HUES64 (cell line): ENCODE data around the gene MAP3K8.

Source experiments
- H3K27ac ChIP-seq: 2 replicates; pipeline ENCODE4 v1.7.0; 2013; ENCODE audit warnings: low read depth, low read length, inconsistent platforms
- H3K27me3 ChIP-seq: 2 replicates; pipeline ENCODE4 v1.6.1; 2013; ENCODE audit warnings: mild to moderate bottlenecking, low read length; ENCODE audit not compliant: insufficient read depth
- H3K36me3 ChIP-seq: 2 replicates; pipeline ENCODE4 v1.6.1; 2013; ENCODE audit warnings: mild to moderate bottlenecking, low read length; ENCODE audit not compliant: insufficient read depth
- H3K4me1 ChIP-seq: 2 replicates; pipeline ENCODE4 v1.6.1; 2013; ENCODE audit warnings: mild to moderate bottlenecking, low read length, moderate library complexity; ENCODE audit not compliant: insufficient read depth
- H3K4me3 ChIP-seq: 2 replicates; pipeline ENCODE4 v1.5.1; 2013; ENCODE audit warnings: mild to moderate bottlenecking, low read length, moderate library complexity
- H3K9ac ChIP-seq: 2 replicates; pipeline ENCODE4 v1.6.1; 2013; ENCODE audit warnings: mild to moderate bottlenecking, low read depth, low read length
- H3K9me3 ChIP-seq: 2 replicates; pipeline ENCODE4 v1.6.1; 2013; ENCODE audit warnings: low read depth, low read length; ENCODE audit not compliant: insufficient read depth
- WGBS: fragments of 150-250, 120-280 bp; methylation state at CpG from one replicate; pipeline ENCODE4 v1.1.7; 2013; ENCODE audit warnings: missing lambda C conversion rate; 5-methylcytosine and 5-hydroxymethylcytosine counted together

The MAP3K8 gene

GRCh38 chr10:30491916-30492515 lies 58.0 kb downstream of the MAP3K8 start:
- H3K36me3 ChIP-seq = no peaks in the 10 kb centered on the region
- 95% methylated on average over 4 of the region's 4 CpGs for WGBS
- H3K9me3 ChIP-seq = no peaks in the 10 kb centered on the region
- H3K4me1 ChIP-seq = no peaks in the 10 kb centered on the region
- no peak overlapping the region for H3K4me3 ChIP-seq
- no peak overlapping the region for H3K9ac ChIP-seq
- no peaks in the 10 kb centered on the region for H3K27me3 ChIP-seq
- H3K27ac ChIP-seq = no peak overlapping the region

GRCh38 chr10:30493609-30494530 lies 59.9 kb downstream of the MAP3K8 start:
- no peak overlapping the region for H3K4me3 ChIP-seq
- H3K9ac ChIP-seq = no peak overlapping the region

DNA sequence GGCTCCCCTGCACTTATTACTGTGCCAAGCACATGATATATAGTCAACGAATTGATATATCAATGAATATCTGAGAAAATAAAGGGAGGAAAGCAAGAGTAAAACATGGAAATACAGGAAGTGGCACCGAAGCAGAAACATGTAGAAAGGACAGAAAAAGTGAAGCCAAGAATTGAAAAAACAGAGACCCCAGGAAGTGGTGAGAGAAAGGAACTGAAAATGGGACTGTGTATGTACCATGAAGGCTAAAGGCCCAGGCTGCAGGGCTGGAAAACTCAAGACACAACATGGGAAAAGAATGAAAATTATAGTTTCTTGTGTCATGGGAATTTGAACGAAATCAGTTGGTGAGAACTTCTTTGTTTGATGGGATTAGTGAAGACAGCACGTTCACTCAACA lies 60.6 kb downstream of the MAP3K8 start:
- no peaks in the 10 kb centered on the region for H3K36me3 ChIP-seq
- H3K9me3 ChIP-seq = no peaks in the 10 kb centered on the region
- no peak overlapping the region for H3K4me3 ChIP-seq
- 92% methylated on average over 4 of the region's 4 CpGs for WGBS
- H3K9ac ChIP-seq = no peak overlapping the region
- H3K27me3 ChIP-seq = no peaks in the 10 kb centered on the region
- H3K4me1 ChIP-seq = no peaks in the 10 kb centered on the region
- H3K27ac ChIP-seq = no peak overlapping the region

More at GRCh38 chr10:30493609-30494530, 59.9 kb downstream of the MAP3K8 start:
- H3K9me3 ChIP-seq = no peaks in the 10 kb centered on the region
- no peaks in the 10 kb centered on the region for H3K4me1 ChIP-seq
- H3K27ac ChIP-seq = no peak overlapping the region
- H3K27me3 ChIP-seq = no peaks in the 10 kb centered on the region
- 91% methylated on average over 11 of the region's 11 CpGs for WGBS
- H3K36me3 ChIP-seq = no peaks in the 10 kb centered on the region

DNA sequence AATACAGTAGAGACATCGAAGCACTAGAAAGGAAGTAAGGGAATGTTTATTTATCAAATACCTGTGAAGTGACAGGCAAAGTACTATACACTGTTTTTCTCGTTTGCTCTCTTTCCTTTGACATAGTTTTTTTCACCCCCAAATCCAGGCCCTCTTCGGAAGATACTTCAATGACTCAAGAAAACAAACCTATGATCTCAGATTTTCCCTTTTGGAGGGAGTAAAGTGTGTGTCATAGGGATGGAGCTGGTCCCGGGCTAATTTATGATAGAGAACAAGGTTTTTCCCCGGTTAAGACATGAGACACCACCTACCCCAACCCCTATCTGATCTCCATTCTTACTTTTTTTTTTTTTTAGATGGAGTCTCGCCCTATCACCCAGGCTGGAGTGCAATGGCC lies 61.7 kb downstream of the MAP3K8 start:
- Histone ChIP-seq H3K4me3 (no peak overlapping the region), H3K9me3 (no peaks in the 10 kb centered on the region), H3K27ac (no peak overlapping the region), H3K9ac (no peak overlapping the region), H3K36me3 (no peaks in the 10 kb centered on the region), H3K4me1 (no peaks in the 10 kb centered on the region), H3K27me3 (no peaks in the 10 kb centered on the region)
- WGBS = 88% methylated on average over 5 of the region's 6 CpGs

DNA sequence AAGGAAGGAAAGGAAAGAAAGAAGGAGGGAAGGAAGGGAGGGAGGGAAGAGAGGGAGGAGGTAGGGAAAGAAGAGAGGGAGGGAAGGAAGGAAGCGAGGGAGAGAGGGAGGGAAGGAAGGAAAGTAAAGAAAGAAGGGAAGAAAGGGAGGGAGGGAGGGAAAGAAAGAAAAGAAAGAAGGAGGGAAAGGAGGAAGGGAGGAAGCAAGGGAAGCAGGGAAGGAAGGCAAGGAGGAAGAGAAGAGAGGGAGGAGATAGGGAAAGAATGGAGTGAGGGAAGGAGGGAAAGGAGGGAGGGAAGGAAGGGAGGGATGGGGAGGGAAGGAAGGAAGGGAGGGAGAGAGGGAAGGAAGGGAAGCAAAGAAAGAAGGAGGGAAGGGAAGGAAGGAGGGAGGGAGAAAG lies 65.8 kb downstream of the MAP3K8 start:
- H3K4me3 ChIP-seq = no peak overlapping the region
- H3K9me3 ChIP-seq = no peaks in the 10 kb centered on the region
- no peak overlapping the region for H3K9ac ChIP-seq
- no peaks in the 10 kb centered on the region for H3K36me3 ChIP-seq
- H3K27ac ChIP-seq = no peak overlapping the region
- H3K27me3 ChIP-seq = no peaks in the 10 kb centered on the region
- peaks cover 7% of the 10 kb centered on the region; the same call in 1 of the 2 replicates for H3K4me1 ChIP-seq
- 92% methylated on average over 1 of the region's 1 CpG for WGBS

GRCh38 chr10:30500534-30500933 lies 66.5 kb downstream of the MAP3K8 start:
- H3K9ac ChIP-seq = no peak overlapping the region

DNA sequence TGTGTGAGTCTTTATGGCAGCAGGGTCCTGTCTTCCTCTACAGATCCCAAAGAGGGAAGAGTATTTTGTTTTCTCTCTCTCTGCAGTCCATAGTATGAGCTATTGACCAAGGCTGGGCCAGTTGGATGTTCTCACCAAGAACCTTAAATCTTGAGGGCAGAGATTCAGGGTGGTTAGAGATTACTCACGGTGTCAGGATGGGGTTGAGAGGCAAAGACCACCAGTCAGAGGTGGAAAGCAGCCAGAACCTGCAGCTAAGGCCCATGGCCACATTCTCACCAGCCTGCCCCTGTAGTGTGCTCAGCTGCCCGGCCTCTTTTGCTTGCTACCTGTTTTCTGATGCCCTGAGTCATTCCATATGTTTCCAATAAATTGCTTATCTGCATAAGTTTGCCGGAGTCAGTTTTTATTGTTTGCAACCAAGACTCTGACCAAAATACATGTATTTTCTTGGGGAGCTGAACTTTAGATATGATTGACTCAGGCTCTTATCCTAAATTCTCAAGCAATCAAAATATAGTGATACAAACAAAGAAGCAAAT lies 67.0 kb downstream of the MAP3K8 start:
- no peak overlapping the region for H3K9ac ChIP-seq
- H3K36me3 ChIP-seq = no peaks in the 10 kb centered on the region
- peaks cover 7% of the 10 kb centered on the region; the same call in 1 of the 2 replicates for H3K4me1 ChIP-seq
- no peaks in the 10 kb centered on the region for H3K27me3 ChIP-seq
- no peak overlapping the region for H3K4me3 ChIP-seq
- WGBS = 79% methylated on average over 3 of the region's 3 CpGs
- no peaks in the 10 kb centered on the region for H3K9me3 ChIP-seq
- H3K27ac ChIP-seq = no peak overlapping the region

More at GRCh38 chr10:30500534-30500933, 66.5 kb downstream of the MAP3K8 start:
- Histone ChIP-seq H3K27ac (no peak overlapping the region), H3K4me1 (peaks cover 7% of the 10 kb centered on the region; the same call in 1 of the 2 replicates), H3K4me3 (no peak overlapping the region), H3K36me3 (no peaks in the 10 kb centered on the region), H3K9me3 (no peaks in the 10 kb centered on the region), H3K27me3 (no peaks in the 10 kb centered on the region)
- 87% methylated on average over 2 of the region's 2 CpGs for WGBS

DNA sequence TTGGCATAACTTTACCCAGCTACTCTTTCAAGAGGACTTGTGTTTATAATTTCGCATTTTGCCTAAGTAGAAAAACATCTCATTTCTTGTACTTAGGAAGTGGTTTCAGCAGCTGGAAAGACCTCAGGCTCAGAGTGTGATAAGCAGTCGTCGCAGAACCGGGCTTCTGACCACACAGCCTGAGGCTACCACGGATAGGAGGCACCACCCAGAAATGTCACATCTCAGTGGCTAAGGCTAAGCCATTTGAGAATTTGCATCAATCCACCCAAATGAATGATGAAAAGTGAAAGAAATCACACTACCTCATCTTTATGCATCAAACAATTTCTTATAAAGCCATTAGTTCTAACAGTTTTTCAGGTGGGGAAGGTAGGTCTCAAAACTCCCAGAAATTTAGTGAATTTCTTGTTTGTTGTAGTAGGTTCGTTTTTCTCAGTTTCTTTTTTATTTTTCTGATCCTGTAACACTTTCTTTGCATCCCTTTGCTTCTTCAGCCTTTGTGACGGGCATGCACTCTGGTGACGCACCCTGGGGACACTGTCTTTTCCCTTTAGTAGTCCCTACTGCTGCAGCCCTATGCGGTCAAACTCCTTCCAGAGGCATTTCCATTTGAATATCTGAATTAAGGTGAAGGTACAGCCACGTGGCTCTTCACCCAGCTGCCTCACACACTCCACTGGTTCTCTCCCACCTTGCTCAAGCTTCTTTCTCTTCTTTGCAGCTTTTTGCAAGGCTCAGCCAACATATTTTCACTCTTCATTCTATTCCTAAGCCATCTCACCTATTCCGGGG lies 68.5 kb downstream of the MAP3K8 start:
- H3K4me3 ChIP-seq = no peak overlapping the region
- no peaks in the 10 kb centered on the region for H3K36me3 ChIP-seq
- H3K9ac ChIP-seq = no peak overlapping the region
- H3K27me3 ChIP-seq = no peaks in the 10 kb centered on the region
- no peaks in the 10 kb centered on the region for H3K9me3 ChIP-seq
- WGBS = 40% methylated on average over 11 of the region's 11 CpGs
- H3K27ac ChIP-seq = no peak overlapping the region
- H3K4me1 ChIP-seq = peaks cover 7% of the 10 kb centered on the region; the same call in 1 of the 2 replicates

DNA sequence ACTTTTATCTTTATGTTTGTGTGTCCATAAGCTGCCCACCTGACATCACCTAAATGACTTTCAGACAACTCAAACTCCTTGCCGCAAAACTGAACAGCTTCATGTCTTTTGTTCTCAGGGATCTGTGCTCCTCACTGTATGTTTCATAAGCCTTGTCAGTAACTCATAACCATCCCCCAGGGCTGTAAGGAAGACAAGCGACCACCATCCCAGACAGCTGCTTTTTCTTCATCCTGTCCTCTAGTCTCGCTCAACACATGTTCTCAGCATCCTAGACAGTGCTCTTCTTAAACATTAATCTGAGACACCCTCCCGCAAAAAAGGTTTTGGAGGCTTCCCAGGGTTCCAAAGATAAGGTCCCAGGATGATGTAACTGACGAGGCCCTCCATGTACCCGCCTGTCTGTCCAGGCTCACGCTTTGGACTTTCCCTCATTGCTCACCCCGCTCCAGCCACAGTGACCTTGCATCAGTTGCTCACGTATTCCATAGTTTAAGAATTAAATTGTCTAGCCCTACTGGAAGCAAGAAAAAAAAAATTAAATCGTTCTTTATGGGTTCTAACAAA lies 69.8 kb downstream of the MAP3K8 start:
- H3K27ac ChIP-seq = no peak overlapping the region
- no peaks in the 10 kb centered on the region for H3K9me3 ChIP-seq
- H3K36me3 ChIP-seq = no peaks in the 10 kb centered on the region
- H3K4me3 ChIP-seq = no peak overlapping the region
- H3K9ac ChIP-seq = no peak overlapping the region
- WGBS = 95% methylated on average over 10 of the region's 10 CpGs
- peaks cover 7% of the 10 kb centered on the region; the same call in 1 of the 2 replicates for H3K4me1 ChIP-seq
- no peaks in the 10 kb centered on the region for H3K27me3 ChIP-seq

- Histone ChIP-seq H3K9ac (no peak overlapping the region), H3K27me3 (no peaks in the 10 kb centered on the region), H3K4me1 (peaks cover 7% of the 10 kb centered on the region; the same call in 1 of the 2 replicates), H3K36me3 (no peaks in the 10 kb centered on the region), H3K4me3 (no peak overlapping the region), H3K27ac (no peak overlapping the region), H3K9me3 (no peaks in the 10 kb centered on the region)
- 88% methylated on average over 8 of the region's 8 CpGs for WGBS
Measured at GRCh38 chr10:30505543-30506298, 71.7 kb downstream of the MAP3K8 start.
